Gastrocnemius medialis (tissue), 4 donors: ENCODE results near the gene PALD1.

Experiments
- POLR2A ChIP-seq, 2 donors: fragments of 450-650 bp; IDR thresholded peaks; one replicate each; pipeline ENCODE4 v1.6.1; 2017; ENCODE audit warnings: antibody characterized with exemption in 2 of 2, mild to moderate bottlenecking in 2 of 2, moderate library complexity in 2 of 2
- TF ChIP-seq, protein P1 (sequence below), 5 experiments: fragments of 450-650 bp in 3 of 5; fragments of 200-600 bp in 2 of 5; sonication (generic) in 2 of 5; IDR thresholded peaks in 4 of 5; conservative IDR thresholded peaks in 1 of 5; 1 replicate in 4 of 5; 2 replicates in 1 of 5; pipeline ENCODE4 v1.5.1; 2016 to 2019; ENCODE audit warnings: antibody characterized with exemption in 5 of 5, mild to moderate bottlenecking in 3 of 5, moderate library complexity in 3 of 5

GRCh38 chr10:70560511-70560941 lies 82.0 kb downstream of the PALD1 start:
- TF ChIP-seq, protein P1, sequence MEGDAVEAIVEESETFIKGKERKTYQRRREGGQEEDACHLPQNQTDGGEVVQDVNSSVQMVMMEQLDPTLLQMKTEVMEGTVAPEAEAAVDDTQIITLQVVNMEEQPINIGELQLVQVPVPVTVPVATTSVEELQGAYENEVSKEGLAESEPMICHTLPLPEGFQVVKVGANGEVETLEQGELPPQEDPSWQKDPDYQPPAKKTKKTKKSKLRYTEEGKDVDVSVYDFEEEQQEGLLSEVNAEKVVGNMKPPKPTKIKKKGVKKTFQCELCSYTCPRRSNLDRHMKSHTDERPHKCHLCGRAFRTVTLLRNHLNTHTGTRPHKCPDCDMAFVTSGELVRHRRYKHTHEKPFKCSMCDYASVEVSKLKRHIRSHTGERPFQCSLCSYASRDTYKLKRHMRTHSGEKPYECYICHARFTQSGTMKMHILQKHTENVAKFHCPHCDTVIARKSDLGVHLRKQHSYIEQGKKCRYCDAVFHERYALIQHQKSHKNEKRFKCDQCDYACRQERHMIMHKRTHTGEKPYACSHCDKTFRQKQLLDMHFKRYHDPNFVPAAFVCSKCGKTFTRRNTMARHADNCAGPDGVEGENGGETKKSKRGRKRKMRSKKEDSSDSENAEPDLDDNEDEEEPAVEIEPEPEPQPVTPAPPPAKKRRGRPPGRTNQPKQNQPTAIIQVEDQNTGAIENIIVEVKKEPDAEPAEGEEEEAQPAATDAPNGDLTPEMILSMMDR (IDR thresholded peaks at IDR 0.05 in 4 of 5, conservative IDR thresholded peaks at IDR 0.05 in 1 of 5): no peak
- TF ChIP-seq POLR2A (IDR thresholded peaks at IDR 0.05): no peak
